UCSD-AML1 (cell line): ENCODE results near the gene SRSF3.
"Not testable (repeated sequence)": the region's sequence is repeated elsewhere in the genome, so short reads cannot be mapped to it uniquely, and the experiment has no call there.

Experiments used
- DNase-seq: peaks from one replicate; lab custom pipeline; 2025; ENCODE audit not compliant: unreplicated experiment; lab: John Stamatoyannopoulos, UW

SRSF3 gene

DNA sequence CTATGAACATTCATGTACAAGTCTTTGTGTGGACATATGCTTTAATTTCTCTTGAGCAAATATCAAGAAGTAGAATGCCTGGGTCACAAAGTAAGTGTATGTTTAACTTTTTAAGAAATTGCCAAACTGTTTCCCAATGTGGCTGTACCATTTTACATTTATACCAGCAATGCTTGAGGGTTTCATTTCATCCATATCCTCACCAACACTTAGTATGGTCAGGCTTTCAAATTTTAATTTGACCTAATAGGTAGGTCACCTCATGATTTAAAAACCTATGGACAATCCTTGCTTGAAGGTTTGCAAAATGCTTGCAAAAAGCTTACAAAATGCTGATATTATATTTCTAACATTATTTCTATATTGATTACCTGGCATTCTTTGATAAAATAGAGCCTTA, 19.5 kb upstream of the SRSF3 start:
- no peak for DNase-seq

DNA sequence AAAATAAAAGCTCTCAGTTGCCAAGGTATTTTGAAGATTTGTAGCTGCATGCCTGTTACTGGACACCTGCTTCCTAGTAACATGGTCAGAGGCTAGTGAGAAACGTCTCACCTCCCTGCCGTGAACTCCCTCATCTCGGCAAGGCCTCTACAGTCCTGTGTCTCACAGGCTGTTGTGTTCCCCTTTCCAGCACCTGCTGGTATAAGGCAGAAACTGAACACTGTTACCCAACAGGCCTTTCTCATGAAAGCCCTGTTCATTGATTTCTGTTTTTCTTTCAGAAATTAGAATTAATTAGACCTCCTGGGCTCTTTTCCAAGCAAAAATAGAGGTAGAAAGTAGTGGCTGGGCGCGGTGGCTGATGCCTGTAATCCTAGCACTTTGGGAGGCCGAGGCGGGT, 17.6 kb upstream of the SRSF3 start:
- DNase-seq: no peak

DNA sequence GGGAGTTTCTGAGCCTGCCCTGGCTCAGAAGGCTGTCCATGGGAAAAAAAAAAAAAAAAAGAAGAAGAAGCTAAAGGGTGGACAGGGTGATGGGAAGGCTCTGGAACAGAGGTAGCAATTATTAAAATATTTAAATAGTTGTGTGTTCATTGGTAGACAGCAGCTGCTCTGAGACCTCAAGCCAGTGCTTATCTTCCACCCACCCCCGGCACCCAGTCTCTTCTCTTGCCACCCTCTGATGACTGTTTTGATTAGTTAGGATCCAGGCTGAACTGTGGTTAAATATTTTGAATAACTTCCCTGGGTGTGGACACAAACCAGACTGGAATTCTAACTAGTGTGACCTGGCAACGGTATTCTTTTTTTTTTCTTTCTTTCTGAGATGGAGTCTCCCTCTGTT, 16.9 kb upstream of the SRSF3 start:
- DNase-seq: no peak

DNA sequence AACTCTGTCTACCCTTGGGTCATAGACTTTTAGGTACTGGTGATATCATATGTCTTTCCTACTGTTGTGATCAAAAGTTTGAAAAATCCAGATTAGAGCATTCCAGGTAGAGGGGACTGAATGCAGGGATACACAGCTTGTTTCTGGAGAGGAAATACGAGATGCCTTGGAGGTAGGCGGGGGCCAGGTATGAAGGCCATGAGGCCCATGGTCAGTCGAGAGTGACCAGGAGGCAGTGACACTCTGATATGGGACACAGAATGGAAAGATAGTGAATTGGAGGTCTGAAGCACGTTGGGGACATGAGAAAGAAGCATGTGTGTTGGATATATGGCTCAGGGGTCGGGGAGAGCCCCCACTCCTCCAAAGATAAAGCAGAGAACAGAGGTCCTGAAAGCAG, 16.1 kb upstream of the SRSF3 start:
- DNase-seq: no peak

DNA sequence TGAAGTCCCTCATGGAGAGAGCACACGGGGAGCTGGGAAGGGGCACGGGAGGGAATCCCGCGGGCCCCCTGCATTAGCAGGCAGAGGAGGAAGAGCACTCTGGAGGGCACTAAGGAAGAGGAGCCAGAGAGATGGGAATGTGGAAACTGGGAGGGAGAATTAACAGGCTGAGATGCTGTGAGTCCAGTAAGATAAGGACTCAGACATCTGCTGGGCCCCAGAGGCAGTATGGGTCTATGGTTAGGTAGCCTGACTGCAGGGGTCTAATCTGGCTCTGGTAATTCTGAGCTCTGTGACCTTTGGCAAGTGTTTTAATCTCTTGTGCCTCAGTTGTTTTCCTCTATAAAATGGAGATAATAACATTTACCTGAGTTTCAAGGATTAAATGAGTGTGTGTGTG, 15.7 kb upstream of the SRSF3 start:
- no peak for DNase-seq

DNA sequence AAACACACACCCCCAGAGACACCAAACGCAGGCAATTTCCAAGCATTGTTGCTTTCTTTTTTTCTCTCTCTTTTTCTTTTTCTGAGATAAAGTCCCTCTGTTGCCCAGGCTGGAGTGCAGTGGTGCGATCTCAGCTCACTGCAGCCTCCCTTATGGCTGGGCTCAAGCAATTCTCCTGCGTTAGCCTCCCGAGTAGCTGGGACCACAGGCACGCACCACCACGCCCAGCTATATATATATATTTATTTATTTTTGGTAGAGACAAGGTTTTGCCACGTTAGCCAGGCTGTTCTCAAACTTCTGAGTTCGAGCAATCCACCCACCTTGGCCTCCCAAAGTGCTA, 14.0 kb upstream of the SRSF3 start:
- DNase-seq: no peak

DNA sequence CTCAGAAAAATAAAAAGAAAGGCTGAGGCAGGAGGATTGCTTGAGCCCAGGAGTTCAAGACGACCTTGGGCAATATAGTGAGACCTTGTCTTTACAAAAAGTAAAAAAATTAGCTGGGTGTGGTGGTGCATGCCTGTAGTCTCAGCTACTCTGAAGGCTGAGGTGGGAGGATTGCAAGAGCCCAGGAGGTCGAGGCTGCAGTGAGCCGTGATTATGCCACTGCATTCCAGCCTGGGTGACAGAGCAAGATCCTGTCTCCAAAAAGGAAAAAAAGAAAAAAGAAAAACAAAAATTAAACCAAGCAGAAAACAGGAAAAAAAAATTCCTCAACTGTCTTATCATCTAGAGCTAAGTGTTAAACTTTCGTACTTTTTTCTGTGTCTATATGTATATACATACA, 12.4 kb upstream of the SRSF3 start:
- DNase-seq: no peak

DNA sequence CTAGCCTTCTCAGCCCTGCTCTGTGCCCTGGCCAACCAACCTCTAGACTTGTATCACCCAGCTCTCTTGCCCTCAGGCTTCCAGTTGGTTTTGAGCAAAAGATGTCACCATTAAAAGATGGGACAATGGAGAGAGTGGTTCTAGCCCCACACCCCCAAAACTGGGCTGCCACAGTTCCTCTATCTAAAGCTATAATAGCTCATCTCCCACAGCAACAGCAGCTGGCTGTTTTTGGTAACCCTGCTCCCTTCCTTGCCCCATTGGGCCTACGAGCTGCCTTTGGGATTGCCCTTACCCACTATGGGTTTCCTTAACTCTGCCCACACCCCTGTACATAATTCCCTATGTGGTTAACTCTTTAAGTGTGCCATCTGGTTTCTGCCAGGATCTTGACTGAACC, 7.6 kb upstream of the SRSF3 start:
- DNase-seq: no peak

DNA sequence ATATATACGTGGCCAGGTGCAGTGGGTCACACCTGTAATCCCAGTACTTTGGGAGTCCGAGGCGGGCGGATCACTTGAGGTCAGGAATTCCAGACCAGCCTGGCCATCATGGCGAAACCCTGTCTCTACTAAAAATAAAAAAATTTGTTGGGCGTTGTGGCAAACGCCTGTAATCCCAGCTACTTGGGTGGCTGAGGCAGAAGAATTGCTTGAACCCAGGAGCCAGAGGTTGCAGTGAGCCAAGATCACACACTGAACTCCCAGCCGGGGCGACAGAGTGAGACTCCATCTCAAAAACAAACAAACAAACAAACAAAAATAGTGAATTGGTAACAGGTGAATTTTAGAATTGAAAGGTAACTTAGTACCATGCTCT, 5.1 kb upstream of the SRSF3 start:
- DNase-seq: not testable (repeated sequence)

DNA sequence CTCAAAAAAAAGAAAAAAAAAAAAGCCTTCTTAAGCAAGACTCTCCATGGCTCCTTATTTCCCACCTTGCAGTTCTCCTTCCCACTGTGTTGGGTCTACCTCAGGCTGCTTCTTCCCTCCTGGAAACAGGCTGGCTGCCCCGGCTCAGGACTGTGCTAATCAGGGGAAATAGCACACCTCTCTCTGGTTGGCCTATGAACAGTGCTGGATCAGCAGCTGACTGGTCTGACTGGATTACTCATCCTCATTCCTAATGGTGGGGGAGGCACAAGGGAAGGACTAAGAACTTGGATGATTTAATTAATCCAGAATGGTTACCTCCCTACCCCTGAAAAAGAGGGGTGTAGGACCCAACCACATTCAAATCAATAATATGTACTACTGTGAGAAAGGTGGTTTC, 3.9 kb upstream of the SRSF3 start:
- DNase-seq: no peak

DNA sequence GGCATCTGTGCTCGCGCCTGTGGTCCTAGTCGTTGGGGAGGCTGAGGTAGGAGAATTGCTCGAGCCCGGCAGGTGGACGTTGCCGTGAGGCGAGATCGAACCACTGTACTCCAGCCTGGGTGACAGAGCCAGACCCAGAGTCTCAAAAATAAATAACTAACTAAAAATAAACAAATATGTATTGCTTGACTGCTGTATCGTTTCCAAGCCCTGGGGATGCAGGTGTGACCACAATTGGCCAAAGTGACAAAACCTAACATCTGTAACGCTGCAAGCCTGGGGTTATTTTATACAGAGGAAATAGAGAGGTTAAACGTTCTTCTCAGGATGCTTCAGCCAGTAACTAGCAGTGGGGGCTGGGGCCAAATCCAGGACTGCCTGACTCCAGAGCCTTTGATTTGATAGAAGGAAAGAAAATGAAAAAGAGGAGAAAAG, 1.9 kb upstream of the SRSF3 start:
- no peak for DNase-seq

DNA sequence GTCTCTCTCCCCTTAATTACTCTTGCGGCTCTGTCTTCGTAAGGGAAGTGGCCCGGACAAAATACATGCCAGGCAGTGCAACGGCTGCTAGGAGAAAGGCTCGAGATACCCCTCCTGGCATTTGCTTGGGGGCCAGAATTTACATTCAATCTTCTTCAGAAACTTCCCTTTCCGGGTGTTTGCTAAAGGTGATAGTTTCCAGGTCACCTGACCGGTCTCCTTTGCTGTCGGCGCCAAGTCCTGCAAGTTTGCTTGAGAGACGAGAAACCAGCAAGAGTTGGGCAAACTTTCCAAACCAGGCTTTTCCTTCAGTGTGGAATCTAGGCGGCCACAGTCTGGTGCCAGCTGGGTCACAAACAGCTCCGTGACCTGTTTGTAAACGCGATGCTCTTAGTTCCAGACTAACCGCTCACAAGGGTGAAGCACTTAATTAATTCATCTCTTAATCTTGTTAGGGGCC, 563 bp upstream of the SRSF3 start:
- DNase-seq: no peak

DNA sequence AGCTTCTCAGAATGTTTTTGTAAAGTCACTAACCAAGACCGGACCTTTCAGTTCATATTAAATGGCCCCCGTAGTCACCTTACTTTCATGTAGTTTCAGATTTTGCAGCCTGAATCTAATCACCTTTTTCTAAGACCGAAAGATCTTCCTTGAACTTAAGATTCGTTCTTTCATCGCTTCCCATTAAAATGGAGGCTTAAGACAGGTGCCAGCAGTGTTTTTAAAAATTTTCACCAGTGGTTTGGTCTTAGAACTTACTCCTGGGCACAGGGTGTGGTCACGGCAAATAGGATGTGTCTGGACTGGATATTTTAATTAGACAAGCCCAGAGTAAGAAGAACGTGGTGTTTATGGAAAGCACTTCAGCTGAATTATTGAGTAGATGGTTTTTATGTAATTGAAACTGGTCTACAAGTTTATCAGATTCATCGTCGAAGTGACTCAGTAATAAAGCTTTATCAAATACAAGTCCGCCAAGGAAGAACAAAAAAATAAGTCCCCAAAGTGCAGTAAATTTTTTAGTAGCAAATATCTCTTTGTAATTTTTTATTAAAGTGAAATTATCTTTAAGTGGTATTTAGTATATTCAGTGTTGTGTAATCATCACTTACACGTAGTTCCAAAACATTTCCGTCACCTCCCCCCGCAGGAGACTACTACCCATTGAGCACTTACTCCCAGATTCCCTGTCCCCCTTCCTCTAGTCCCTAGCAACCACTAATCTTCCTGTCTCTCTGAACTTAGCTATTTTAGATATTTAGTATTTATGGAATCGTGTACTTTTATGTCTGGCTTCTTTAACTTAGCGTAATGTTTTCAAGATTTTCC, 868 bp downstream of the SRSF3 start:
- no peak for DNase-seq

DNA sequence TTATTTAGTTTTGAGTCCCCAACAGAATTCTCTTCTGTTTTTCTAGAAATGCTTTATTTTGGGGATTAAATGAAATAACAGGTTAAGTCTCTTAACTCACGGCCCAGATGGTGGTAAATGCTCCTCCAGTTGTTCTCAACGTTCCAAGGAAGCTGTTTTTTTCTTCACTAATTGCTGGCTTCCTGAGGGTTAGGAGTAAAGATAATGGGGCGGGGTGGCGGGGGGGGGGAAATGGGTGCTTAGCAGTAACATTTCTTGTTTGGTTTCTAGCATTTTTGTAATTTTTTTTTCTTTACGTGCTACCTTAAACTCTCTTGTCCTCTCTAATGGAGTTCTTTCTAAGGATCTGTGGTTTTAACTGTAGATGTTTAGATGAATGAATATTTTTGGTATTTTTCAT, 2.2 kb downstream of the SRSF3 start:
- DNase-seq: no peak

DNA sequence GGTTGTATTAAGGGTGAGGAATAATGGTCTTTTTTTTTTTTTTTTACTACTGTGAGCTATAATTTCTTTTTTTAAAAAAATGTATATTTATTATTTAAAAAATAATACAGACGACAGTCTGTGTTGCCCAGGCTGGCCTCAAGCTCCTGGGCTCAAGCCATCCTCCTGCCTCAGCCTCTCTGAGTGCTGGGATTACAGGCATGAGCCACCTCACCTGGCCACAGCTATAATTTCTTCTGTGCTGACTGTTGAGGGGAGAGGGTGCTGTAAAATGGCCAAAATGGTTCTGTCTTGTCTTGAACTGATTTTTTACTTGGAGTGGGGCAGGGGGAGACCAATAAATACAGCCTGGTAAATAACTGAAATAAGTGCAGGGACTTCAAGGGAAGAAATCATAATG, 3.6 kb downstream of the SRSF3 start:
- no peak for DNase-seq

DNA sequence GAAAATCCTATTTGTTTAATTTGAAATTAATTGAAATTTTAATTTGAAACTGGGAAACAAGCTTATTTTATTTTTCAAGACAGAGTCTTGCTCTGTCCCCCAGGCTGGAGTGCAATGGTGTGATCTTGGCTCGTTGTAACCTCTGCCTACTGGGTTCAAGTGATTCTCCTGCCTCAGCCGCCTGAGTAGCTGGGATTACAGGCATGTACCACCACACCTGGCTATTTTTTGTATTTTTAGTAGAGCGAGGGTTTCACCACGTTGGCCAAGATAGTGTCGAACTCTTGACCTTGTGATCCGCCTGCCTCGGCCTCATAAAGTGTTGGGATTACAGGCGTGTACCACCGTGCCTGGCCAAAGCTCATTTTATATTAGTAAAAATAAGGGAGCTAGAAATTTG, 4.2 kb downstream of the SRSF3 start:
- no peak for DNase-seq

DNA sequence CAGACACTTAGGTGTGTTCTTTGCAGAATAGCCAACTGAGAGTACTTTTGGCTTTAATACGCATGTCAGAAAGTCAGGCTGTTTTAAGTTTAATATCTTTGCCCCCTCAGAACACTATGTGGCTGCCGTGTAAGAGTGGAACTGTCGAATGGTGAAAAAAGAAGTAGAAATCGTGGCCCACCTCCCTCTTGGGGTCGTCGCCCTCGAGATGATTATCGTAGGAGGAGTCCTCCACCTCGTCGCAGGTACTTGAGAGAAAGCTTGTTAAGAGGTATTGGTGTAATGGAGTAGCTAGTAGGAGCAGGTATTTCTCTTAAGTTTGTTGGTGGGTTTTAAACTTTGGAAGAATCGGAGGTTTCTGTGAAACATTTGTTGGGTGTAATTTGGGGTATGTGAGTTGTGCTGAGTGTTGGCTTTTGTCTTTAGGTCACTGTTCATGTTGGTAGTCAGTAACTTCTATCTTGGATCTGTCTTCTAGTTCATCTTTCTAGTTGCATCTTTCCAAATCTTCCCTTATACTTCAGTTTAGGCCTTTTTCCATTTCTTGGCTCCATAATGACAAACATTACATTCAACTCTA, 4.7 kb downstream of the SRSF3 start:
- no peak for DNase-seq

DNA sequence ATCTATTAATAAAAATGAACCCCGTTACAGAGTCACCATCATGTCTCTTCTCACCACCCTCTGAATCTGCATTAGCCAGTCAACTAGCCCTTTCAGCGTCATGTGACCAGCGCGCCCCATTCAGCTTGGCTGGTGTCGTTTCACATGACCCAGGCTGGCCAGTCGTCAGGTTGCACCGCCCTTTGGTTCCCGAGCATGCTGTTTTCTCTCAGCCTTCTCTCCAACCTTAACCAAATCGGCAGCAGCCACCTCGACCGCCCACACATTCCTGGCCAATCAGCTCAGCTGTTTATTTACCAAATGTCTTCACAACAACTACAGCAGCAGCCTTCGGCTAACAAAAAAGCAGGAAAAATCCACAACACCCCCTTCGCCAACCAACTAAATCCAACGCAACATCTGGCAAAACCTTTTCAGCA, 5.6 kb downstream of the SRSF3 start:
- no peak for DNase-seq

DNA sequence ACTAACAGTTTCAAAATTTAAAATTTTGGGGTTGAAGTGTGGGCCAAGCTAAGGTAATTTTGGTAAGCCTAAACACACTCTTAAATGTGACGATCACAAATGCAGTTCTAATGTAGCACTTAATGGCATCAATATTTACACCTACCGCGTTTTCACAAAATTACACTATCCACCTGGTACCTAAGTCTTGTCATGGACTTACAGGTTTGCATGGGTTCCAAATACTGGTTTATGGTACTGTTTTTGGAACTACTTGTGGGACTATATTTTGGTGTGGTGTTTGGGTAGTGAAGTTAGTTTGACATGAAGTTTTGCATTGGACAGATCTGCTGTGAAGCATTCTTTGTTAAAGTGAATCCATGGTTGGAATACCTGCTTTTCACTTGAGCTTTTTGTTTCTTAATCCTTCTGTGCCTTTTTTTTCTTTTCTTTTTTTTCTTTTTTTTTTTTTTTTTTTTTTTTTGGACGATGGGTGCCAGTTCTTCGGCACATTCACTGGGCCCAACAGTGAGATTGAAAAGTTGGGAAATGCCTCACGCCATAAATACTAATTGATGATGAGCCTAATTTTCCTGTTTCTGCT, 6.5 kb downstream of the SRSF3 start:
- DNase-seq: no peak

DNA sequence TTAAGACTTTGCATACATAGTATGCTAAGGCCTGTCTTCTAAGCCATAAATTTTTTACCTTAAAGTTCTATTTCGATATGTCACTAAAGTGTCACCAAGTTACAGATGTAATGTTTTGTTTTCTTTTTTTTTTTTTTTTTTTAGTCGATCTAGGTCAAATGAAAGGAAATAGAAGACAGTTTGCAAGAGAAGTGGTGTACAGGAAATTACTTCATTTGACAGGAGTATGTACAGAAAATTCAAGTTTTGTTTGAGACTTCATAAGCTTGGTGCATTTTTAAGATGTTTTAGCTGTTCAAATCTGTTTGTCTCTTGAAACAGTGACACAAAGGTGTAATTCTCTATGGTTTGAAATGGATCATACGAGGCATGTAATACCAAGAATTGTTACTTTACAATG, 7.7 kb downstream of the SRSF3 start:
- DNase-seq: not testable (repeated sequence)

DNA sequence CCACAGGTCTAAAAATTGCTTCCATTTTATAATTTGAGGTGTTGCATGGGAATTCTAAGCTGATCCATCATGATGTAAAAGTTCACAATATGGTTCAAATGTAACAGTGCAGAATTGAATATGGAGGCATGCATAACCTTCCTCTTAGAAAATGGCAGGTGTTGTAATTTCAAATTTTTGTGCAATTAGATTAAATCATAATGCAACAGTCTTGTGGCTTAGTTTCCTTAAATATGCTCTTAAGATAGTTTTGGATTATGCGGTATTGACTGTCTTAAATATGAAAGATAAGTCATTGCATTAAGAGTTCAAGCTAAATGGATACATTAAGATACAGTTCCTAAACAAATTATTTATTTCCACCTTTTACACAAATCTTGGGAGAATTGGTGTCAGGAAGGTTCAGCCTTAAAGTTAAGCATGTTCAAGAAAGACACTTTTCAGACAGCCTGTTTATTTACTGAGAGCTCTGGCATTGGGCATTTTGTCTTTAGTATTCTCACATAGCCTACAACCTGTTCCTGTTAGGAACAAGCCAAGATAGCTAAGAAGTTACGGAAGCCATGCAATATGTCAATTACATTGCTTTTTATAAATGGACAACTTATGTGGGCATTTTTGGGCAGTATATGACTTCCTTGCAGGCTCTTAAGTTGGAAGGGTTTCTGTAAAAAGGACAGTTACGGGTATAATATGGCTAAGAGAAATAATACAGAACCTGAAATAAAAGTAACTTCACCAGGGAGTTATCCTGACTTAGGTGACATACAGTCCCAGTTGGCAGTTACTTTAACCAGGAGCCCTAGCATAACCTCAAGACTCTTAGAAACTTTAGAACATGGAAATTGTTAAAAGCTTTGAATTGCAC, 9.3 kb downstream of the SRSF3 start:
- DNase-seq: no peak
